BLaER1 (cell line): Measurements from ENCODE around the gene UPF1.
A peak's percentile ranks its signal among the peaks of the same experiment; 100 is the strongest.

Source experiments
- H3K27ac ChIP-seq: shearing (Covaris generic); formaldehyde crosslinking; 2 replicates; pipeline ENCODE4 v1.8.1; 2022
- H3K27me3 ChIP-seq: shearing (Covaris generic); formaldehyde crosslinking; 2 replicates; pipeline ENCODE4 v1.8.1; 2022
- H3K36me3 ChIP-seq: shearing (Covaris generic); formaldehyde crosslinking; 2 replicates; pipeline ENCODE4 v1.8.1; 2022
- H3K4me1 ChIP-seq: shearing (Covaris generic); formaldehyde crosslinking; 2 replicates; pipeline ENCODE4 v1.8.1; 2022
- H3K4me2 ChIP-seq: shearing (Covaris generic); formaldehyde crosslinking; 2 replicates; pipeline ENCODE4 v1.8.1; 2022
- H3K4me3 ChIP-seq: shearing (Covaris generic); formaldehyde crosslinking; 2 replicates; pipeline ENCODE4 v1.8.1; 2022
- H3K9ac ChIP-seq: shearing (Covaris generic); formaldehyde crosslinking; 2 replicates; pipeline ENCODE4 v1.8.1; 2022
- H3K9me3 ChIP-seq: shearing (Covaris generic); formaldehyde crosslinking; 2 replicates; pipeline ENCODE4 v1.8.1; 2022
- H4K20me1 ChIP-seq: shearing (Covaris generic); formaldehyde crosslinking; 2 replicates; pipeline ENCODE4 v1.8.1; 2022
- Cebpa-rat ChIP-seq: shearing (Covaris generic); IDR thresholded peaks from 2 replicates; pipeline ENCODE4 v1.8.1; 2022

Gene UPF1

GRCh38 chr19:18833849-18834643, 2.3 kb downstream of the UPF1 start:
- Histone ChIP-seq H3K27ac (0 out of 2 replicates have a peak overlapping the region, but pooled peaks have one; percentile 9), H3K4me1 (peaks cover 56% of the 10 kb centered on the region), H3K4me2 (peak overlapping the region; percentile 97), H3K27me3 (no peaks in the 10 kb centered on the region), H3K36me3 (peaks cover 55% of the 10 kb centered on the region), H3K4me3 (peak overlapping the region; percentile 100), H3K9me3 (no peaks in the 10 kb centered on the region), H3K9ac (peak overlapping the region; percentile 96), H4K20me1 (peaks cover 72% of the 10 kb centered on the region)
- TF ChIP-seq Cebpa-rat = no peak

GRCh38 chr19:18834644-18834984, 2.9 kb downstream of the UPF1 start:
- peak overlapping the region; percentile 96; the same call in 1 of the 2 replicates for H3K9ac ChIP-seq
- no peaks in the 10 kb centered on the region for H3K9me3 ChIP-seq
- peak overlapping the region; percentile 100; the same call in 1 of the 2 replicates for H3K4me3 ChIP-seq
- H3K27me3 ChIP-seq = no peaks in the 10 kb centered on the region
- H4K20me1 ChIP-seq = peaks cover 78% of the 10 kb centered on the region
- H3K4me2 ChIP-seq = peak overlapping the region; percentile 97
- H3K4me1 ChIP-seq = peaks cover 62% of the 10 kb centered on the region
- peaks cover 61% of the 10 kb centered on the region for H3K36me3 ChIP-seq
- no peak overlapping the region for H3K27ac ChIP-seq
- TF ChIP-seq Cebpa-rat = no peak

GRCh38 chr19:18839465-18840287, 7.9 kb downstream of the UPF1 start:
- Histone ChIP-seq H3K27me3 (no peaks in the 10 kb centered on the region), H3K4me1 (peaks cover 100% of the 10 kb centered on the region), H3K27ac (peak overlapping the region; percentile 26; the same call in 1 of the 2 replicates), H4K20me1 (peaks cover 100% of the 10 kb centered on the region), H3K4me3 (no peak overlapping the region), H3K4me2 (peak overlapping the region; percentile 19; the same call in 1 of the 2 replicates), H3K9me3 (no peaks in the 10 kb centered on the region), H3K9ac (0 out of 2 replicates have a peak overlapping the region, but pooled peaks have one; percentile 24), H3K36me3 (peaks cover 70% of the 10 kb centered on the region)
- no peak for TF ChIP-seq Cebpa-rat

- H3K27ac ChIP-seq = peak overlapping the region; percentile 26; the same call in 1 of the 2 replicates
- peaks cover 70% of the 10 kb centered on the region for H3K36me3 ChIP-seq
- peak overlapping the region; percentile 24; the same call in 1 of the 2 replicates for H3K9ac ChIP-seq
- peaks cover 100% of the 10 kb centered on the region for H4K20me1 ChIP-seq
- H3K4me2 ChIP-seq = peak overlapping the region; percentile 52; the same call in 1 of the 2 replicates
- H3K27me3 ChIP-seq = no peaks in the 10 kb centered on the region
- no peak overlapping the region for H3K4me3 ChIP-seq
- TF ChIP-seq Cebpa-rat = no peak
- H3K4me1 ChIP-seq = peaks cover 100% of the 10 kb centered on the region
- no peaks in the 10 kb centered on the region for H3K9me3 ChIP-seq
Observed at GRCh38 chr19:18840288-18841267, 8.8 kb downstream of the UPF1 start.

GRCh38 chr19:18841400-18841799, 9.6 kb downstream of the UPF1 start:
- no peaks in the 10 kb centered on the region for H3K9me3 ChIP-seq
- TF ChIP-seq Cebpa-rat = no peak
- no peaks in the 10 kb centered on the region for H3K27me3 ChIP-seq
- H3K4me3 ChIP-seq = no peak overlapping the region
- peak overlapping the region; percentile 24; the same call in 1 of the 2 replicates for H3K9ac ChIP-seq
- H3K4me1 ChIP-seq = peaks cover 100% of the 10 kb centered on the region
- H3K36me3 ChIP-seq = peaks cover 69% of the 10 kb centered on the region
- H3K4me2 ChIP-seq = peak overlapping the region; percentile 52
- H4K20me1 ChIP-seq = peaks cover 100% of the 10 kb centered on the region
- H3K27ac ChIP-seq = no peak overlapping the region

- Histone ChIP-seq H3K4me2 (peak overlapping the region; percentile 52), H3K36me3 (peaks cover 61% of the 10 kb centered on the region), H3K9ac (no peak overlapping the region), H3K27me3 (no peaks in the 10 kb centered on the region), H3K4me3 (no peak overlapping the region), H4K20me1 (peaks cover 100% of the 10 kb centered on the region), H3K9me3 (no peaks in the 10 kb centered on the region), H3K4me1 (peaks cover 100% of the 10 kb centered on the region), H3K27ac (no peak overlapping the region)
- TF ChIP-seq Cebpa-rat = no peak
Observed at GRCh38 chr19:18842166-18842565, 10.4 kb downstream of the UPF1 start.

GRCh38 chr19:18843960-18844359, 12.2 kb downstream of the UPF1 start:
- no peaks in the 10 kb centered on the region for H3K9me3 ChIP-seq
- H3K27ac ChIP-seq = no peak overlapping the region
- no peak overlapping the region for H3K9ac ChIP-seq
- no peak overlapping the region for H3K4me3 ChIP-seq
- H4K20me1 ChIP-seq = peaks cover 100% of the 10 kb centered on the region
- H3K36me3 ChIP-seq = peaks cover 57% of the 10 kb centered on the region
- TF ChIP-seq Cebpa-rat = no peak
- peaks cover 100% of the 10 kb centered on the region for H3K4me1 ChIP-seq
- peak overlapping the region; percentile 52 for H3K4me2 ChIP-seq
- no peaks in the 10 kb centered on the region for H3K27me3 ChIP-seq

GRCh38 chr19:18844806-18845329, 13.1 kb downstream of the UPF1 start:
- no peak overlapping the region for H3K9ac ChIP-seq
- H4K20me1 ChIP-seq = peaks cover 100% of the 10 kb centered on the region
- H3K36me3 ChIP-seq = peaks cover 57% of the 10 kb centered on the region

More at GRCh38 chr19:18844806-18845329, 13.1 kb downstream of the UPF1 start:
- Histone ChIP-seq H3K27ac (no peak overlapping the region), H3K4me2 (peak overlapping the region; percentile 86; the same call in 1 of the 2 replicates), H3K27me3 (no peaks in the 10 kb centered on the region), H3K4me1 (peaks cover 100% of the 10 kb centered on the region), H3K4me3 (no peak overlapping the region), H3K9me3 (no peaks in the 10 kb centered on the region)
- no peak for TF ChIP-seq Cebpa-rat
